Activated CD4-positive, alpha-beta T cell treated with anti-CD3 and anti-CD28 coated beads, Interleukin-2, amount 50 U/mL, for 48 hours (primary cell): ENCODE measurements around the gene ABCG8.
"Not testable (repeated sequence)": the region's sequence is repeated elsewhere in the genome, so short reads cannot be mapped to it uniquely, and the experiment has no call there.

Source experiments
- DNase-seq, 2 experiments: peaks; one replicate each; pipeline ENCODE4 v3.0.0-alpha.2; 2020

The ABCG8 gene

GRCh38 chr2:43874776-43875451 lies 36.1 kb downstream of the ABCG8 start:
- DNase-seq = no peak

- DNase-seq = peak; percentile 79 to 86
Measured at GRCh38 chr2:43877782-43878464, 39.2 kb downstream of the ABCG8 start.

GRCh38 chr2:43879261-43879660 lies 40.5 kb downstream of the ABCG8 start:
- DNase-seq = no peak

GRCh38 chr2:43880471-43880870 lies 41.7 kb downstream of the ABCG8 start:
- no peak for DNase-seq

GRCh38 chr2:43880952-43881351 lies 42.2 kb downstream of the ABCG8 start:
- DNase-seq = no peak

GRCh38 chr2:43882312-43882711 lies 43.5 kb downstream of the ABCG8 start:
- no peak for DNase-seq

GRCh38 chr2:43884689-43885088 lies 45.9 kb downstream of the ABCG8 start:
- DNase-seq = no peak

- DNase-seq = no peak
Measured at GRCh38 chr2:43885132-43885632, 46.4 kb downstream of the ABCG8 start.

GRCh38 chr2:43887176-43887575 lies 48.4 kb downstream of the ABCG8 start:
- no peak for DNase-seq

GRCh38 chr2:43889416-43889815 lies 50.6 kb downstream of the ABCG8 start:
- no peak for DNase-seq

- no peak for DNase-seq
Measured at GRCh38 chr2:43890855-43891254, 52.1 kb downstream of the ABCG8 start.

- DNase-seq = no peak
Measured at GRCh38 chr2:43894743-43895142, 56.0 kb downstream of the ABCG8 start.

- no peak for DNase-seq
Measured at GRCh38 chr2:43896906-43897305, 58.1 kb downstream of the ABCG8 start.

- DNase-seq = no peak
Measured at GRCh38 chr2:43897492-43897891, 58.7 kb downstream of the ABCG8 start.

- DNase-seq = no peak
Measured at GRCh38 chr2:43898134-43898837, 59.5 kb downstream of the ABCG8 start.

GRCh38 chr2:43898838-43899346 lies 60.1 kb downstream of the ABCG8 start:
- DNase-seq = no peak

- no peak for DNase-seq
Measured at GRCh38 chr2:43899589-43899988, 60.8 kb downstream of the ABCG8 start.

- no peak for DNase-seq
Measured at GRCh38 chr2:43905371-43905803, 66.6 kb downstream of the ABCG8 start.

- DNase-seq = no peak
Measured at GRCh38 chr2:43905871-43906270, 67.1 kb downstream of the ABCG8 start.

- no peak for DNase-seq
Measured at GRCh38 chr2:43906448-43907109, 67.8 kb downstream of the ABCG8 start.

- not testable (repeated sequence) for DNase-seq
Measured at GRCh38 chr2:43911136-43911790, 72.5 kb downstream of the ABCG8 start.

GRCh38 chr2:43924463-43924862 lies 85.7 kb downstream of the ABCG8 start:
- no peak for DNase-seq
